Upper lobe of left lung (tissue), 4 donors: ENCODE measurements around the gene JARID2.

Experiments
- CTCF ChIP-seq, 6 experiments: fragments of 450-650 bp in 4 of 6; fragments of 200-600 bp in 2 of 6; sonication (generic) in 2 of 6; IDR thresholded peaks; one replicate each; pipeline ENCODE4 v1.5.1; 2016 to 2019; ENCODE audit warnings: antibody characterized with exemption in 6 of 6
- EP300 ChIP-seq, 4 donors: sonication (generic); formaldehyde crosslinking; IDR thresholded peaks; one replicate each; pipeline ENCODE4 v1.5.1; 2017; ENCODE audit warnings: antibody characterized with exemption in 4 of 4, control low read depth in 2 of 4
- POLR2A ChIP-seq, 4 donors: fragments of 450-650 bp; IDR thresholded peaks; one replicate each; pipeline ENCODE4 v1.5.1; 2016 to 2017; ENCODE audit warnings: antibody characterized with exemption in 4 of 4, mild to moderate bottlenecking in 2 of 4
- POLR2AphosphoS5 ChIP-seq, 2 donors: sonication (generic); formaldehyde crosslinking; IDR thresholded peaks; one replicate each; pipeline ENCODE4 v1.5.1; 2017; ENCODE audit warnings: antibody characterized with exemption in 2 of 2

GRCh38 chr6:15220062-15220461, 25.8 kb upstream of the JARID2 start:
- TF ChIP-seq EP300 (IDR thresholded peaks at IDR 0.05) (no peak), CTCF (IDR thresholded peaks at IDR 0.05) (no peak), POLR2AphosphoS5 (IDR thresholded peaks at IDR 0.05) (no peak), POLR2A (IDR thresholded peaks at IDR 0.05) (no peak)
